ENCODE data around the gene TEX19.

The TEX19 gene

DNA sequence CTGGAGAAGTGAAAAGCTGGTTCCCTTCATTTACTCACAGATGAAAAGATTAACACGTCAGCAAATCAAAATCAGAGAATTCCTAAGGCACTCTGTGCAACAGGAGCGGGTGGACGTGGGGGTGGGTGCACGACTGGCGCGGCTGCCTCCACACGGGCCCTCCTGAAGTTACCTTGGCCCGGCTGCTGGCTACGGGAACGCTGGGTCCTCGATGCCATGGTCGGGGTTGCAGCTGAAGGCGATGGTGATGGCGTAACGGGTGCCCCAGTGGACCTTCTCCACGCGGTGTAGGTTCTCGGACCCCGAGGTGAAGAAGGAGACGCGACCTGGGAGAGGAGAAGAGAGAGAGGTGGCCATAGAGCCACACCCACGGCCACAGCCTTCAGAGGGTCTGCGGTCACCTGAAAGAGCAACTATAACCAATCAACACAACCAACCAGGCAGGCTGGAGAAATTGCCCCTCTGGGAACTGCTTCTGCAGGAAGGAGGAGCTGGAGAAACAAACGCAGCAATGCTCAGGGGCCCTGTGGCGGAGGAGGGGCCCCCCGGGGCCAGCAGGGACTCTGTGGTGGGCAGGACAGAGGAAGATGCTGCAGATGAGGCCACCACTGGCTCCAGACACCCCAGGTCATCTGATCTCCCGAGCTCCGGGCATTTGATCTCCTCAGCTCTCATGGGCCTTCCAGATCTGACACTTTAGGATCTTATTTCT is 33.3 kb downstream of the TEX19 start:
- H3K27ac ChIP-seq = no peak overlapping the region
- no peak for TF ChIP-seq CTCF (conservative IDR thresholded peaks at IDR 0.05)

- no peak overlapping the region for H3K27ac ChIP-seq
- no peak for TF ChIP-seq CTCF (conservative IDR thresholded peaks at IDR 0.05)
Observed at GRCh38 chr17:82392941-82393340, 33.9 kb downstream of the TEX19 start.

- no peak overlapping the region for H3K27ac ChIP-seq
- TF ChIP-seq CTCF (conservative IDR thresholded peaks at IDR 0.05) = no peak
Observed at GRCh38 chr17:82394278-82394677, 35.2 kb downstream of the TEX19 start.

DNA sequence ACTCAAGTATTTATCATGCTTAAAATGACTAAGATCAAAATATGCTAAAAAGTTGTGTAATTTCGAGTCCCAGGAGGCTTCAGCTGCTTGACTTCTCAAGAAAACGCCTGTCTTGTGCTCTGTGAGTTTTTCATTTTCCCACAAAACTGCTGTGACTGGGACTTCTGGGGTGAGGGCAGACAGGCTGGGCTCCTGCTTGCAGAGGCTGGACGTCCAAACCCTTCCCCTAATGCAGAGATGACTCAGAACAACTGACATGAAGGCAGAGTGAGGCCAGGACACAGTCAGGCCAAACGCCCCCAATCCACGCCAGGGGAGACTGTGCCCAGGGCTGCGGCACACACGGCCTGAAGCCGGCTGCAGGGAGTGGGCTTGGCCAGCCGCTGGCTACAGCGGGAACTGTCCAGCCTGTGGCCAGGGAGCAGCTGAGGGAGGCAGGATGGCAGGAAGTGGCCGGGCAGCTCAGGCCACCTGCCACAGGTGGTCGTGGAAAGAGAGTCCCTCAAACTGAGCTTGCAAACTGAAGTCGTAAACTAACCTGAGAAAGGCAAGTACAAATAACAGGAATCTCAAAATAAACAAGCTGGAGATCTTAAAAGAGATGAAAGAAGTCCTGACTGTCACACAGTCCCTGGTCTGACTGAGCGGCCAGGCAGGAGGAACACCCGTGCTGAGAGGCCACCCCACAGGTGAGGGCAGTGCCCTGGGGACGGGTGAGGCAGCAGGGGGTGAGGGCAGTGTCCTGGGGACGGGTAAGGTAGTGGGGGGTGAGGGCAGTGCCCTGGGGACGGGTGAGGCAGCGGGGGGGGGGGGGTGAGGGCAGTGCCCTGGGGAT is 37.8 kb downstream of the TEX19 start:
- no peak for TF ChIP-seq CTCF (conservative IDR thresholded peaks at IDR 0.05)

GRCh38 chr17:82397449-82398335 is 38.6 kb downstream of the TEX19 start:
- peak overlapping the region; percentile 84 for H3K27ac ChIP-seq
- no peak for TF ChIP-seq CTCF (conservative IDR thresholded peaks at IDR 0.05)

More for the DNA sequence above, 37.8 kb downstream of the TEX19 start:
- H3K27ac ChIP-seq = peak overlapping the region; percentile 84

DNA sequence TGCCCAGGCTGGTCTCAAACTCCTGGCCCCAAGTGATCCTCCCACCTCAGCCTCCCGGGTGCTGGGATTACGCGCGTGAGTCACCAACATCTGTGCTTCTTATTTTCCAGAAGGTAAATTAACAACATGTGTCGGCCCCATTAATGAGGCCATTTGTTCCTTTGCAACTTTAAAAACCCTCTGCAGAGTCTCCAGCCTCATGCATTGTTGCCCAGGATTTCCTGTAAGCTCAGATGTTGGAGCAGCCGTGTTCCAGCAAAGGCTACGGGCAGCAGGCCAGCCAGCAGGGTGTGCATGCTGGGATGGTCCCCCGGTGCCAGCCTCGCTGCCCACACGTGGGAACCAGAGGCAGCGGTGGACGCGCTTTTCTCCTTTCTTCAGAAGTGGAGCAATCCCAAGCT is 40.0 kb downstream of the TEX19 start:
- H3K27ac ChIP-seq = peak overlapping the region; percentile 10; the same call in 1 of the 2 replicates
- TF ChIP-seq CTCF (conservative IDR thresholded peaks at IDR 0.05) = no peak

Measured in VCaP (cell line).